Upper lobe of left lung (tissue), 4 donors: ENCODE data around the gene RERE.

ENCODE experiments used
- CTCF ChIP-seq, 6 experiments: fragments of 450-650 bp in 4 of 6; fragments of 200-600 bp in 2 of 6; sonication (generic) in 2 of 6; IDR thresholded peaks; one replicate each; pipeline ENCODE4 v1.5.1; 2016 to 2019; ENCODE audit warnings: antibody characterized with exemption in 6 of 6
- EP300 ChIP-seq, 4 donors: sonication (generic); formaldehyde crosslinking; IDR thresholded peaks; one replicate each; pipeline ENCODE4 v1.5.1; 2017; ENCODE audit warnings: antibody characterized with exemption in 4 of 4, control low read depth in 2 of 4
- POLR2A ChIP-seq, 4 donors: fragments of 450-650 bp; IDR thresholded peaks; one replicate each; pipeline ENCODE4 v1.5.1; 2016 to 2017; ENCODE audit warnings: antibody characterized with exemption in 4 of 4, mild to moderate bottlenecking in 2 of 4
- POLR2AphosphoS5 ChIP-seq, 2 donors: sonication (generic); formaldehyde crosslinking; IDR thresholded peaks; one replicate each; pipeline ENCODE4 v1.5.1; 2017; ENCODE audit warnings: antibody characterized with exemption in 2 of 2

- TF ChIP-seq POLR2A (IDR thresholded peaks at IDR 0.05), result no peak
- no peak for TF ChIP-seq POLR2AphosphoS5 (IDR thresholded peaks at IDR 0.05)
- TF ChIP-seq CTCF (IDR thresholded peaks at IDR 0.05), result no peak
- TF ChIP-seq EP300 (IDR thresholded peaks at IDR 0.05), result no peak
Measured at GRCh38 chr1:8777867-8778266, 39.6 kb downstream of the RERE start.
